SK-N-DZ (cell line): ENCODE measurements around the gene ZNF468. TPM values are rescaled to one million over a fixed set of nuclear protein-coding genes. Genes with fewer than 3 reads are reported as not detected.
"Not testable (repeated sequence)": the region's sequence is repeated elsewhere in the genome, so short reads cannot be mapped to it uniquely, and the experiment has no call there.

ENCODE experiments used
- DNase-seq: peaks from one replicate; pipeline ENCODE4 v3.0.0-alpha.2; 2015; ENCODE audit warnings: low spot score
- polyA plus RNA-seq, 2 experiments: library from polyadenylated mRNA; depleted of rRNA; stranded (reverse); fragments of >200 nt; gene quantifications; 2 replicates each; pipeline ENCODE4 v1.2.3, GENCODE V29; 2014

The ZNF468 gene
- 15.8 and 20.4 TPM in 2 replicates for polyA plus RNA-seq (2014; cell fraction: cytosol; rRNA removed)
- polyA plus RNA-seq (2014; cell fraction: nucleus; rRNA removed): 10.0 and 12.2 TPM in 2 replicates

DNA sequence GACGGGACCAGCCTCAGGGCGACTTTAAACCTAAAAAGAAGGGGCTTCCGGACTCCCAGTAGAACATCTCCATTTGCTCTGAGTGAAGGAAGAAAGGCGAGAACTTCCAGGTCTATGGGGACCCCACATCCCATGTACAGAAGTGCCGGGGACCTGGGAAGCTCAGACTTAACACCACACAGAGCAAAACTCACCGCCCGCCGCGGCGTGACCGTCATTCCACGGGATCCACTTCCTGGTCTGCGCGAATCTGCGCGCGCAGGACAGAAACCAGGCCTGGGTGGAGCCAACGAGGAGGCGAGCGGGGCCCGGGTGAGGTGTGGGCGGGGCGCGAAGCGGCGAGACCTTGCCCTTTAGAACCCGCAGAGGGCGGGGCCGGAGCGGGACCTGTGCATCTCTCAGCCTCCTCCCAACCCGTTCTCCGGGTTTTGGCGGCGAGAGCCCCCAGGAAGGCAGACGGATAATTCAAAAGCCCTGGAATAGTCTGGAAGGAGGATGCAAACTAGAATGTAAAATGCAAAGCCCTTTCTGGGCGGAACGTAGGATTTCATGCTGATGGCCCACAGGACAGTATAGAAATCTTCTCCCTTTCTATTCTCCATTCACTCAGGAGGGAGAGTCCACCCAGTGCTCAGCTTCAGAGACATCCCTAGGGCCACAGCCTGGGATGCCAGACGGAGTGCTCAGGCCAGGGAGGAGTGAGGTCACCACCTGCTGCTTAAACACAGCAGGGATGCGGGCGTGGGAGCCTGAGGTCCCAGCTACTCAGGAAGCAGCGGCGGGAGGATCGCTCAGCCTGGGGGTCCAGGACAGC, at the start of gene ZNF468:
TSS of gene ZNF468 (minus strand) at position 242 of the 814 bp plus-strand sequence. CDS start 3,347 bp downstream, outside the sequence.
- DNase-seq: peak; percentile 45

GRCh38 chr19:52904052-52904780, 46.8 kb upstream of the ZNF468 start:
- not testable (repeated sequence) for DNase-seq

DNA sequence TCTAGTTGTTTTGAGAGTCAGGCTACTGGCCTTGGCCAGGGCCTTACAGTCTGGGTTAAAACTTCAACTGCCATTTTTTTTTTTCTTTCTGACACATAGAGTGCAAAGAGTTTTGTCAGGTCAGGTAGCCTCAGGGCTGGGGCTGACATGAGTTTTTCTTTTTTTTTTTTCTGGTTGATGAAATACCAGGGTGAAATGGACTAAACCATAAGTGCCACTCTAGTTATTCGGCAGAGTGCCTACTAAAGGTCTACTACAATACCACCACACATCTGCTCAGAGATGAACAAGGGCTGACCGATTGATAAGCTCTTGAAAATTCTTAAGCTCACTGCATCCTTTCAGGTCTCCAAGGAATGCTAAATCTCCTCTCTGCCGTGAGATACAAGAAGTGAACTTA, 44.4 kb upstream of the ZNF468 start:
- DNase-seq: no peak

- DNase-seq: not testable (repeated sequence)
Observed at GRCh38 chr19:52898596-52898995, 41.2 kb upstream of the ZNF468 start.

GRCh38 chr19:52898101-52898500, 40.7 kb upstream of the ZNF468 start:
- DNase-seq: no peak

- DNase-seq: peak; percentile 87
Observed at GRCh38 chr19:52897138-52897935, 39.9 kb upstream of the ZNF468 start, which contains the start of gene ZNF320. Gene ZNF320 (minus strand): TSS chr19:52897635. CDS start chr19:52890255, 7,380 bp downstream.

DNA sequence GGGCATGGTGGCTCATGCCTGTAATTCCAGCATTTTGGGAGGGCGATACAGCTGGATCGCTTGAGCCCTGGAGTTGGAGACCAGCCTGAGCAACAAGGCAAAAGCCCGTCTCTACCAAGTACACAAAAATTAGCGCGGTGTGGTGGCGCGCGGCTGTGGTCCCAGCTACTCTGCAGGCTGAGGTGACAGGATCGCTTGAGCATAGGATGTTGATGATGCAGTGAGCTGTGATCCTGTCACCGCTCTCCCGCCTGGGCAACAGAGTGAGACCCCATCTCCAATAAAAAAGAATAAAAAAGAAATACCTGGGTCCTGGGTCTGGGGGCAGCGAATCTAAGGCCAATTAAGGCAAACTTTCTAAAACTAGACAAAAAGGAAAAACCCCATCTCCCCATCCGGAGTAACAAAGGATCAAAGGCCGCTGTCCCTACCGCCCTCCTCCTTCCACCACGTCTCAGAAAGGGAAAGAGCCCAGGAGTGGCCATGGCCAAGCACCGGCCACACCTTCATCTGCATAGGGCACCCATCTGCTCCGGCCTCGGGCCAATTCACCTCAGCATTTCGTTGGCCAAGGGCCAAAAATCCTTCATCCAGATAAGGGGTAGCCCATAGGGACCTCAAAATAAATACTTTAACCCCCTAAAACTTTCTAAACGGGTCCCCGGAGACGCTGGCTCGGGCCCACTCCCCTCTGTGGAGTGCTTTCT, 39.2 kb upstream of the ZNF468 start:
- DNase-seq: peak; percentile 4

- no peak for DNase-seq
Observed at GRCh38 chr19:52891336-52891735, 33.9 kb upstream of the ZNF468 start.

GRCh38 chr19:52889931-52890330, 32.5 kb upstream of the ZNF468 start:
- DNase-seq: no peak

GRCh38 chr19:52889076-52889475, 31.7 kb upstream of the ZNF468 start:
- DNase-seq: no peak

GRCh38 chr19:52880895-52881389, 23.5 kb upstream of the ZNF468 start:
- no peak for DNase-seq

DNA sequence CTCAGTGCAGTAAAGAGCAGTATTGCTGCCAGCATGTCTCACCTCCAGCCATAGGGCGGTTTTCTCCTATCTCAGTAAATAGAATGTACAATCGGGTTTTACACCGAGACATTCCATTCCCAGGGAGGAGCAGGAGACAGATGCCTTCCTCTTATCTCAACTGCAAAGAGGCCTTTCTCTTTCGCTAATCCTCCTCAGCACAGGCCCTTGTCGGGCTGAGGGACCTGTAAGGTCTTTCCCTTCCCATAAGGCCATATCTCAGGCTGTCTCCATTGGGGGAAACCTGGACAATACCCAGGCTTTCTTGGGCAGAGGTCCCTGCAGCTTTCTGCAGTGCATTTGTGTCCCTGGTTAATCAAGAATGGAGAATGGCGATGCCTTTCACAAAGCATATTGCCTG, 15.6 kb upstream of the ZNF468 start:
- DNase-seq: not testable (repeated sequence)

DNA sequence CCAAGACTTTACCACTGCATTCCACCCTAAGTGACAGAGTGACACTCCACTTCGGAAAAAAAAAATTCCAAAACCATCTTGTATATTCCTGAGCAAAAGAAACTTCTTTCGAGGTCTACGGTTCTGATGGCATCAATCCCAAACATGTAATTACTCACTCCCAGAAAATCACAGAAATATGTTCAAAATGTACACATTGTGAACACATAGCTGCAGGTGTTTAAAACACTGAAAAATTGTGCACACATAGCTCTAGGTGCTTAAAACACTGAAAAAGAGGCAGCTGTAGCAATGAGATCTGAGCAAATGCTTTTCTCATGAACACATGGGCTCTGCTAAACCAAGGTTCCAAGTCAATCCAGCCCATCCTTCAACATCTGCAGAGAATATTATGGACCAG, 14.0 kb upstream of the ZNF468 start:
- no peak for DNase-seq

DNA sequence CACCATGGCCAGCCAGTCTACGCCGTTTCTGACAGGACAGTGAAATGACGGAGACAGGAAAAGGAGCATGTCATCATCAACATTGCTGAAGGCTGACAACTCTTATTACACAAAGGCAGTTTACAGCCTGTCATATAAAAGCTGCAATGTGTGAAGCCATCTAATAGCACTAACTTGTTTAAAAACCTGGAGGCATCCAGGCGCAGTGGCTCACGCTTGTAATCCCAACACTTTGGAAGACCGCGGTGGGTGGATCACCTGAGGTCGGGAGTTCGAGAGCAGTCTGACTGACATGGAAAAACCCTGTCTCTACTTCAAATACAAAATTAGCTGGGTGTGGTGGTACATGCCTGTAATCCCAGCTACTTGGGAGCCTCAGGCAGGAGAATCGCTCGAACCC, 10.6 kb upstream of the ZNF468 start:
- DNase-seq: not testable (repeated sequence)

DNA sequence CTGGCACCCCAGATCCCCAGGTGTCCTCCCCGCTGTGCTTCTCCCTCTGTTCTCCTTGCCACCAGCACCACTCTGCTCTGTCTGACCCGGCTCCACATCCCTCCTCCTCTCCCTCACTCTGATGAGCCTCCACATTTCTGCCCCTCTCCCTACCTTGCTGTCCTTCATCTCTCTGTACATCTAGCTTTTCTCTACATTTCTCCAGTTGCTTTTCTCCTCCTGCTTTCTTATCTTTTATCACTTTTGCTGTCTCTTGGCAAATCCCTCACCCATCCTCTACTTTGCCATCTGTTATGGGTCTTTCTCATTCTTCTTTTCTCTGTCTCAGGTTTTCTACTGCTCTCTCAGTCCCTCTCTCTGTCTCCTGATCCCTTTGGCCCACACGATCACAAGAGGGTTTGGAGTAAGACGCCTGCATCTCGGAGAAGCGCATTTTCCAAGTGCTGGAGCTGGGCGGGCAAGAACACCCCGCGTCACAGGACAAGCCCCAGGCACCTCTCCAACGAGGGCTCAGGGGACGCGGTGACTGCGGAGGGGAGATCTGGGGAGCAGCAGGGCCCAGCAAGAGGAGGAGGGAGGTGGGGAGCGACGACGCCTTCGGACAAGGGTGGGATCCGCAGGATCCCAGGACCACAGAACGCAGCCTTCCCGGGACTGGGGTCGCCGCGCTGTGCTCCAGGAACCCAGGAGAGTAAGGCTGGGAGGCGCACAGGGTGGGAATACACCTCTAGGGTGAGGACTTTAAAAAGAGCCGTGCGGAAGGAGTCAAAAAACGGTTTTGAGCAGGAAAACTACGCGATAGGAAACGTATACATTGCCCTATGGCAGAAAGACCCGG, 660 bp downstream of the ZNF468 start:
- DNase-seq: not testable (repeated sequence)

DNA sequence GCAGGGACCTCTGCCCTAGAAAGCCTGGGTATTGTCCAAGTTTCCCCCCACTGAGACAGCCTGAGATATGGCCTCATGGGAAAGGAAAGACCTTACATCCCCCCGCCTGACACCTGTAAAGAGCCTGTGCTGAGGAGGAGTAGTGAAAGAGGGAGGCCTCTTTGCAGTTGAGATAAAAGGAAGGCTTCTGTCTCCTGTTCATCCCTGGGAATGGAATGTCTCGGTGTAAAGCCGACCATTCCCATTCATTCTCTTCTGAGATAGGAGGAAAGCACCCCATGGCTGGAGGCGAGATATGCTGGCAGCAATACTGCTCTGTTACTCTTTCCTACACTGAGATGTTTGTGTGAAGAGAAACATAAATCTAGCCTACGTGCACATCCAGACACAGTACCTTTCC, 10.1 kb downstream of the ZNF468 start:
- not testable (repeated sequence) for DNase-seq

- not testable (repeated sequence) for DNase-seq
Observed at GRCh38 chr19:52840825-52841465, 16.5 kb downstream of the ZNF468 start.

DNA sequence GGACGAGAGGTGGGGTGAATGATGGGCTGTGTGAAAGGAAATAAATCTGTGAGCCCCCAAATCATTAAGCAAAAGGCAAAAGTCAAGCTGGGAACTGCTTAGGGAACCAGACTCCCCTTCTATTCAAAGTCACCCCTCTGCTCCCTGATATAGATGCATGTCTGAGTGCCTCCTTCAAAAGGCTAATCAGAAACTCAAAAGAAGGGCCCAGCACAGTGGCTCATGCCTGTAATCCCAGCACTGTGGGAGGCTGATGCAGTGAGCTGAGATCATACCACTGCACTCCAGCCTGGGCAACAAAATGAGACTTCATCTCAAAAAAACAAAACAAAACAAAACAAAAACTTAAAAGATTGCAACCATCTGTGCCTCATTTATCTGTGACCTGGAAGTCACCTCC, 23.1 kb downstream of the ZNF468 start:
- not testable (repeated sequence) for DNase-seq

DNA sequence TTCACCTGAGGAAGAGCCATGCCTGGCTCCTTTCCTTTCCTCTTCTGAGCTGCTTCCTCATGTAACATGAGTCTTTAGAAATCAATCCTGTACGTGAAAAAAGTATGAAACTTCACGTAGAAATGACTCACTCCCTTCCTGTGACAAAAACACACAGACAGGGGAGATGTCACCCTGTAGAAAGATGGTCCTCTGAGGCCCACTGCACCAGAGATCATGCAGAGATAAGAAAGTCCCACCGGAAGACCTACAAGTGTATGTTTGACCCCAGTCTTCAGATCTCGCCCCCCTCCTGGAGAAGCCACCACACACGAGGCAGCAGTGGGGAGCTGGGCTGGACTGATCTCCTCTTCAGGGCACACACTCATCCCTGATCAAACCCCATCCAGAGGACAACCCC, 23.9 kb downstream of the ZNF468 start:
- not testable (repeated sequence) for DNase-seq
